DMS79 treated with DMSO at 0.1 percent for 48 hours (cell line): ENCODE data around the gene VCPKMT.
A peak's percentile ranks its signal among the peaks of the same experiment; 100 is the strongest.

Source experiments
- DNase-seq: peaks from one replicate; lab custom pipeline; 2025; lab: John Stamatoyannopoulos, UW

The VCPKMT gene

DNA sequence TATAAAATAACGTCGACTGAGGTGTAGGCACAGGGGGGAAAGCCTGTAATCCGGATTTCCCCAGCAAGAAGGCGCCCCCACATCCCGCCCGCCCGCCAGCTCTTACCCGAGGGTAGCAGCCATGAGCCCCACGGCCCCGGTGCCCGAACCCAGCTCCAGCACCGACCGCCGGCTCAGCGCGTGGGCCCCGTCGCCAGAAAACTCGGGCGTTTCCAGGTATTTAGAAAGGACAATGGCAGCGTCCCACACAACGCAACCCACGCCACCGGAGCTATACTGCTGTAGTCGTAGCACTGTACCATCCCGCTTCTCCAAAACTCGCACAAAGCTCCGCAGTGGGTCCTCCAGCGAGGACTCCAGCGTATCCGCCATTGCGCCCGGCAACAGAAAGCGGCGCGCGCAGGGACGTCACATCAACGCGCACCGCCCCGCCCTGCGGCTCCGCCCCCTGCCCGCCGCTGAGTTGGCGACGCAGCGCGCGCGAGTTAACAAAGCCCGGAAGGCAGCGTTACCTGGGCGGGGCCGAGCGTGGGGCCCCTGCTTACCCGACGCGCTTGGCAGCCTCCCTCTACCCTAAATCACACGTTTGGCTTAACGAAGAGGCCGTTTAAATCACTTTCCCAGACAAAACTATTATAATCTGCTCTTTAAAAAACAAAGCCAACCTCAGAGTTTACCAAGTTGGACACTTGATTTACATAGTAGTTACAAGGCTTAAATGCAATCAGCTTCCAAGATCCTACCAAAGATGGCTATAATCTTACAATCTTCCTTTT, at the start of gene VCPKMT:
VCPKMT (minus strand) TSS at position 392 of the 776 bp plus-strand sequence; CDS start at position 372, 20 bp downstream.
- peak; percentile 99 for DNase-seq

DNA sequence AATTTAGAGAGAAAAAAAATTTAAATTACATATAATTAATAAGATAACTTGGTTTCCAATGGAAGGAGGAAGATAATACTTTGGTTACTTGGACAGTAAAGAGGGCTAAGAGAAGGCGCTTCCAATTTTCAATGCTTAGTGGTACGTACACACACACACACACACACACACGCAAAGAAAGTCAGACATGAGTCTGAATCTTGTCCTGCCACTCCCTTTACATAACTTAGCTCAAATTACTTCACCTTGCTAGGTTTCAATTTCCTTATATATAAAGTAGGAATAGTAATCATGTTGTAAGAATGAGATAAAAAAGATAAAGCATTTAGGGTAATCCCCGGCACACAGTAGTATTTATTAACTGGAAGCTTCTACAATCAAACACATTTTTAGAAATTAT, 39.7 kb upstream of the VCPKMT start:
- DNase-seq, result no peak

DNA sequence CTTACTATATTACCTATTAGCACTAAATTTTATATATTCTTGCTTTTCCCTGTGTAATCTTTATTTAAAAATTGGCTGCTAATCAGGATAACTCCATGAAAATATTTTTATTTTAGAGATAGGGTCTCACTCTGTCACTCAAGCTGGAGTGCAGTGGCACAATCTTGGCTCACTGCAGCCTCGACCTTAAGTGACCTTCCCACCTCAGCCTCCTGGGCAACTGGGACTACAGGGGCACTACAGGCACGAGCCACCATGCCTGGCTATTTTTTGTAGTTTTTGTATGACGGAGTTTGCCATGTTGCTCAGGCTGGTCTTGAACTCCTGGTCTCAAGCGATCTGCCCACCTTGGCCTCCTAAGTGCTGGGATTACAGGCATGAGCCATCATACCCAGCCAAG, 32.4 kb upstream of the VCPKMT start:
- no peak for DNase-seq

DNA sequence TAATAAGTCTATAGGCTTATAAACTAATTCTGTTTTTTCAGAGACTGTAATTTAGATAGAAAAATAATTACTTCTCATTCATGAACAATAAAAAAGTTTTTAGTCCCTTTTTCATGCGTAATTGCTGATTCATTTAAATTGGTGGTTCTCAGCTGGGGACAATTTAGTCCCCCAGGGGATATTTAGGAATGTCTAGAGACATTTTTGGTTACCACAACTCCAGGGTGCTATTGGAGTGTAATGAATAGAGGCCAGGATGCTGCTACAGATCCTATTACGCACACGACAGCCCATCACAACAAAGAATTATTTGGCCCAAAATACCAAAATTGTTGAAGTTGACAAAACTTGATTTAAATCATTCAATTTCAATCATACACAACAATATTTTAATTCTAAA, 22.8 kb upstream of the VCPKMT start:
- DNase-seq, result no peak

- no peak for DNase-seq
Measured at GRCh38 chr14:50127802-50128201, 11.4 kb upstream of the VCPKMT start.

DNA sequence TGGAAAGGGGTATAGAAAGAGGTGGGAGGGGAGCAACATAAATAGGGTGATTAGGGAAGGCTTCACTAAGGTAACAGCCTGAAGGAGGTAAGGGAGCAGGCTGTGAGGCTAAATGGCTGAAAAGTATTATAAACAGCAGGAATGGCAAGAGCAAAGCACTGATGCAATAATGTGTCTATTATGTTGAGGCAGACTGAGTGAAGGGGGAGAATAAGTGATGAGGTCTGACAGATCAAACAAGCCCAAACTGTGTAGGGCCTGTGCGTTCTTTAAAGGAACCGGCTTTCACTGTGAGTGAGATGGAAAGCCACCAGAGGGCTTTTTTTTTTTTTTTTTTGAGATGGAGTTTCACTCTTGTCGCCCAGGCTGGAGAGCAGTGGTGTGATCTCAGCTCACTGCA, 6.7 kb upstream of the VCPKMT start:
- no peak for DNase-seq

- DNase-seq, result no peak
Measured at GRCh38 chr14:50122291-50122690, 5.9 kb upstream of the VCPKMT start.

- DNase-seq, result no peak
Measured at GRCh38 chr14:50121486-50121885, 5.1 kb upstream of the VCPKMT start.

DNA sequence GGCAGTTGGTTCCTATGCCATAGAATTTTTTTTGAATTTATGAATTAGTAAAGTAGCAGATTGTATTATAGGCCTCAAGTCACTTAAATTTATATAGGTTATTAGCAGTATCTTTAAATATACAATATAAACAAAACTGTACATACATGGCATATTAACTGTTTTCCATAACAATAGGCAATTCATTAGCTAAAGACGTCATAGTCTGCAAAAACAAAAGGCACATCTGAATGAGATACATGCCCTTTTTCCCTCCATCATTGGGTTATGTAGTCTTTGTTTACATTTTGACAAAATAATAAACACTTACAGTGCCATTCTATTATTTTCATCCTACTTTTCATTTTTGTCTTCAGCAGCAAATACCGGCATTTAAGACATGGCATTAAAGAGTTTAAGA, 1.1 kb upstream of the VCPKMT start:
- DNase-seq, result no peak

DNA sequence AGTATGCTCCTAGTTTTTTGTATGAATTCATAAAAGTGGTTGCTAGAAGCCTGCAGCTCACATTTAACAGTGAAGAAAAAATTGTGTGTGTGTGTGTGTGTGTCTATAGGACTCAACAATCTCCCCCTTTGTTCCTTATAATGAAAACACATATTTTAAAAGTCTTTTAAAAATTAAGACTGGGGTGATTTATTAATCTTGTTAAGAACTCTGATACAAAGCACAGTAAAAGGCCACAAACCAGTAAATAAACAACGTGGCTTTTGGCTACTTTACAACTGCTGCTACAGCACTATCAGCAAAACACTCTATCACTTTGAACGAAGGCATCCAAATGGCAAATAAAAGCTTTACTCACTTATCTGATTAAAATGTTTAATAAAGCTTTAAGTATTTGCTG, 594 bp upstream of the VCPKMT start:
- peak; percentile 84 for DNase-seq

DNA sequence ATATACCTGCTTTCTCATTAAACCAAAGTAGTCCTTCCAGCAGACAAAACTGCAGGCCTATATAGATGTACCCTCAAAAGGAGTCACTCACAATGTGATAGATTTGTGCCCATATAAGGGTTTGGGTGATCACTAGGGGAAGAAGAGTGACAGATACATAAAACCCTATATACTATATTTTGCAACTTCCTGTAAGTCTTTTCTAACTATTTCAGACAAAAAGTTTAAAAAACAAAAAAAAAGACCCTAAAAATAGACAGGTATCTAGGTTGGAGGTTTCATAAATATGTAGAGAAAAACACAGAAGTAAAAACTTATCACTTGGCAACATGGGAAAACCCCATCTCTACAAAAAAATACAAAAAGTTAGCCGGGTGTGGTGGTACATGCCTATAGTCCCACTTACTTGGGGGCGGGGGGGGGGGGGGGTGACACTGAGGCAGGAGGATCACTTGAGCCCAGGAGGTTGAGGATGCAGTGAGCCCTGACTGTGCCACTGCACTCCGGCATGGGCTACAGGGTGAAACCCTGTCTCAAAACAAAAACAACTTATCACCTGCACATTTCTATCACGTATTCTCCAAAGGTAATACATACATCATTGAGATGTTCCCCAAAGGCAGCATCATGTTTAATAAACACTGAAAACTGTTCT, 2.9 kb downstream of the VCPKMT start:
- no peak for DNase-seq

- no peak for DNase-seq
Measured at GRCh38 chr14:50110323-50111037, 5.9 kb downstream of the VCPKMT start.

DNA sequence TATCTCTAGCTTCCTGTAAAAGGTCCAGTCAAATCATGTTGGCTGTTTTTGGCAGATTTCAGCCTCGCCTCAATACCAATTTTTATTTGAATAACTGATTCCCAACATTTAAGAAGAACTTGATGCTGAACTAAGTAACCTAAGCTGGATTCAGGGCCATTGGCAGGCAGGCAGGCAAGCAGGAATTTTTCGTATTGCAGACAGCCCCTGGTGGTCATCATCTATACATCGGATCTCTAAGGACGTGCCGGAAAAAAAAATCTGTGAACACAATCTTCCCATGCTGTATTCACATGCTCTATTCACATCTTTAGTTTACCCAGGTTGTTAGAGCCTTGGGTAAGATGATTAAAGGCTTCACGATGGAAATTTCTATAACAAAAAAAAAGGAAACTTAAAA, 7.0 kb downstream of the VCPKMT start:
- no peak for DNase-seq

GRCh38 chr14:50107850-50108249, 8.5 kb downstream of the VCPKMT start:
- DNase-seq, result no peak

- DNase-seq, result no peak
Measured at GRCh38 chr14:50106178-50106577, 10.2 kb downstream of the VCPKMT start.

GRCh38 chr14:50103558-50103957, 12.8 kb downstream of the VCPKMT start:
- no peak for DNase-seq

GRCh38 chr14:50101417-50101816, 15.0 kb downstream of the VCPKMT start:
- DNase-seq, result no peak

DNA sequence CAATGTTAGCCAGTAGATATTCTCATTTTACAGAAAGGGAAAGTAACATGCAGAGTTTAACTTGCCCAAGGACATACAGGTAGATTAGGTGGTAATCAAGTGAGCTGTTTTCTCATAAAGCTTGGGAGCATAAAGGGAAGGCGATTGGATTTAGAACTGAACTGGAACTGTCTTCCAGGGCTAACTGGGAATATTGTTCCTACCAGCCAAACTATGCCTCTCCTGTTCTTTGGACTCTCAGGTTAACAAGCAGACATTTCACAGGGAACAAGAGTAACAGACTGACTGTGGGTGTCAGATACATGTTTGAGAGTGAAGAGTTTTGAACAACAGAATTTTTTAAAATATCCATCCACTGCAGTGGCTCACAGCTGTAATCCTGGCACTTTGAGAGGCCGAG, 15.6 kb downstream of the VCPKMT start:
- DNase-seq, result no peak

- DNase-seq, result no peak
Measured at GRCh38 chr14:50099335-50099734, 17.0 kb downstream of the VCPKMT start.

DNA sequence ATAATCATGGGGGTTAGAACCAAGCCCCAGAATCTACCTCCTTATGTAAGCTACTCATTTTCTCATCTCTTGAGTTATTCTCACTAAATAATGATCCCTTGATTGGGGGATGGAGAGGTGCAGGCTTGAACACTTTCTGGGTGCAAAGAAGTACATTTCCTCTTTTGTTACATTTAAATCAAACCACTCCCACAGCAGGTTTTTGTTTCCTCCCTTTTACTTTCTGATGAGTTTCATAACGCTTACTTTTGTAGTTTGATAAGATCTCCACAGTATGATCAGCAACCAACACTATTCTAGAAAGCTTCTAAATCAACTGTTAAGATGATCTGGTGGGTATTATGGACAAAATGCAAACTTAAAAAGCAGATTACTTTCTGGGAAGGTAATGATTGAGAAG, 20.5 kb downstream of the VCPKMT start:
- no peak for DNase-seq

DNA sequence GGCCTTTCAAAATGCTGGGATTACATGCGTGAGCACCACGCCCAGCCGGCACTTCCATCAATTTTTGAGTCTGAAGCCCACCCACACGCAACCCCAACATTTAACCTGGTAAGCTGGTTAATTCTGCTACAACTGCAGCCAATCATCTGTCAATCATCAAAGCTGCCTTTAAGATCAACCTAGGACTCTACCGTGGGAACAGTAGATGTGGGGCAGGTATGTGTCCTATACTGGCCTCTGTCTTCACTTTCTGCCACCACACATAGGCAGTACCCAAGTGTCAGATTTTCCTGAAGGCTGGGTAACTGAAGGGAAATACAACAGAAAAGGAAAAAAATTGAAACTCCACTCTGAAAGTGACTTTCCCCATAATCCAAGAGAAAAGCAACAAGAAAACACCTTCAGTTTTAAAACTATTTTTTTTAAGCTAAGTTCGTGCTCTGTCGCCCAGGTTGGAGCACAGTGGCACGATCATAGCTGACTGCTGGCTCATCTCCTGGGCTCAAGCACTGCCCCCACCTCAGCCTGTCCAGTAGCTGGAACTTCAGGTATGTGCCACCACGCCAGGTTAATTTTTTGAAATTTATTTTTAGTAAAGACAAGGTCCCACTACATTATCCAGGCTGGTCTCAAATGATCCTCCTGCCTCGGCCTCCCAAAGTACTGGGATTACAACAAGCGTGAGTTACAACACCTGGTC, 22.2 kb downstream of the VCPKMT start:
- DNase-seq, result no peak

- DNase-seq, result no peak
Measured at GRCh38 chr14:50093496-50093895, 22.9 kb downstream of the VCPKMT start.
